Measurements from ENCODE around the gene ITGA11.

ITGA11 gene

GRCh38 chr15:68275165-68275746 lies 156.7 kb downstream of the ITGA11 start:
- TF ChIP-seq CTCF (IDR thresholded peaks at IDR 0.05; ENCODE audit: extremely low read depth, missing control alignments), result no peak
- DNase-seq (ENCODE audit: low spot score), result no peak

DNA sequence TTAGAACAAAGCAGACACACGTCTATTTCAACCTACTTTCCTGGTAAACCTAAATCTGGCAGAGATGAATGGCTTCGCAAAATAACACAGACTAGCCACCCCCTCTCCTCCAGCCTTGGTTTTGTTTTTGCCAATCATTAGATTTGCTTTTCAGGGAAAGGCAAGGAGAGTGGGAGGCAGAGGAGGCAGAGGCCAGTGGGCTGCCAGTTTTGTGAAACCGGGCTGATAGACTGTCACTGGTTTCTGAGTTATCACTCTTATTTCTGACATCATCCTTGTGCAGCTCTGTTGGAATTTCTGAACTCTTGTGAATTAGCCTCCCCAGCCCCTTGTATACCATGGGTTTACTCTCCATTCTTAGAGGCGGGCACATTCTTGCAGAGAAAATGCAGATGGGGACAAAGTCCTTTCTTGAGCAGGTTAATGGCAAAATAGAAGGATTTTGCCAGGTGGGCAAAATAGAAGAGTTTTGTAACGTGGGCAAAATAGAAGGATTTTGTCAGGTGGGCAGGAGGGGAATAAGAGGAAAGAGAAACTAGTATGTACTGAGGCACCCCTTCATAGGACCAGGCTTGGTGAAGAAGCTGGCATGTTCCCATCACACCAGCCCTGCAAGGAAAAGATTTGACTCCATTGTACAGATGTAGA lies 157.6 kb downstream of the ITGA11 start:
- DNase-seq (ENCODE audit: low spot score), result no peak
- TF ChIP-seq CTCF (IDR thresholded peaks at IDR 0.05; ENCODE audit: extremely low read depth, missing control alignments), result no peak

DNA sequence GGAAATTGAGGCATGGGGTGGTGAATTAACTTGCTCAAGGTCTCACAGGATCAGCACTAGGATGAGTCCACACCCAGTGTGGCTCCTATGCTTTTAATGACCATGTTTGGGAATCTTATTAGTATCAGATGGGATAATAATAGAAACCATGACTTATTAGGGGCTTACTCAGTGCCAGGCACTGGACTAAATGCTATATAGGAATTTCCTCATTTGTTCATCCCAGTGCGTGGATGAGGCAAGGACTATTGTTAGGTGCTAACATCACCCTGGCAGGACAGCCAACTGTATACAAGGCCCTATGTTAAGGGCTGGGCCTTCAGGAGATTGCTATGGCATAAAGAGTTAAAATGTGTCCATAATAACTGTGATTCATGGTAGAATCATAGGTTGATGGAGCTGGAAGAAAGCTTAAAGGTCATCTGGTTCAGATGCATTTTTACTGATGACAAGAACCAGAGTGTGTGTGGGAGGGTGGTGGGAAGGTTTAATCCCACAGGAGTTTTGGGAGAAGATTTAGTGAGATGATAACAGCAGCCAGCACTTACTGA lies 159.2 kb downstream of the ITGA11 start:
- DNase-seq (ENCODE audit: low spot score), result no peak
- no peak for TF ChIP-seq CTCF (IDR thresholded peaks at IDR 0.05; ENCODE audit: extremely low read depth, missing control alignments)

DNA sequence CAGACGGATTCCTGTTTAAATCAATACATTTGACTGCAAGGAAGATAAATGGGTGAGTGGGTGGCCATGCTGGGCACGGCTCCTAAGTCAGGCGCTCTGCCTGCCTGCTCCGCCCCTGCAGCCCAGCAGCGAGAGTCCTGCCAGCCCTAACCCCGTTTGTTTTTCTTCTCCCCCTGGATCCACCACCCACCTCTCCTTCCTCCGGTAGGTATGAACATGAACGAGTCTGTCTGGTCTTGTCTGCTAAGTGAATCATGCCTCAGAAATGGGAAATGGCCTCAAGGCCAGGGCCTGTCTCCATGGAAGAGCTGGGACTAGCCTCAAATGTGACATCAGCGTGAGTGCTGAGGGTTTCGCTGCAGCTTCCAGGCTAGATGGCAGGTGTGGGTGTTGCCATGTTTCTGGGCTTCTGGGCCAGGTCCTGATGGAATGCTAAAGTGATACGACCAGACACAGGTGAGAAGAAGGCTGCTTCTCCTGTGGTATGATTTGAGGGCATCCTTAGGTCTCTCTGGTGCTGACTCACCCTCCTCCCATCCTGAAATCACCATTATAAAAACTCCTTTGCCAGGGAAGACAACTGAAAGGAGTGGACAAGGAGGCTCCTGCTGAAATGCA lies 160.0 kb downstream of the ITGA11 start:
- no peak for TF ChIP-seq CTCF (IDR thresholded peaks at IDR 0.05; ENCODE audit: extremely low read depth, missing control alignments)
- no peak for DNase-seq (ENCODE audit: low spot score)

DNA sequence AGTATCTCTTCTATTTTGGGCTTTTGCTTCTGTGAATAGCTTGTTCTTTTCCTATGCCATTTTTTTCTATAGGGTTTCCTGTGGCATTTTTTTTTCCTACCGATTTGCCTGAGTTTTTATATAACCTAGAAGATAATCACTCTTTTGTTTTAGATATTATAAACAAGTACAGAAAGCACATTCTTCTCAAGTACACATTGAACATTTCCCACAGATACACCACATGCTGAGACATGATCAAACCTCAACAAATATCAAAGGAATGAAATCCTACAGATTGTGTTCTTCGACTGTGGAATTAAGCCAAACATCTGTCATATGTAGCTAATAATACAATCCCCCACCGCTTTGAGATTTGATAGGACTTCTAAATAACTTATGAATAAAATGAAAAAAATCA lies 163.6 kb downstream of the ITGA11 start:
- no peak for DNase-seq (ENCODE audit: low spot score)
- TF ChIP-seq CTCF (IDR thresholded peaks at IDR 0.05; ENCODE audit: extremely low read depth, missing control alignments), result no peak

DNA sequence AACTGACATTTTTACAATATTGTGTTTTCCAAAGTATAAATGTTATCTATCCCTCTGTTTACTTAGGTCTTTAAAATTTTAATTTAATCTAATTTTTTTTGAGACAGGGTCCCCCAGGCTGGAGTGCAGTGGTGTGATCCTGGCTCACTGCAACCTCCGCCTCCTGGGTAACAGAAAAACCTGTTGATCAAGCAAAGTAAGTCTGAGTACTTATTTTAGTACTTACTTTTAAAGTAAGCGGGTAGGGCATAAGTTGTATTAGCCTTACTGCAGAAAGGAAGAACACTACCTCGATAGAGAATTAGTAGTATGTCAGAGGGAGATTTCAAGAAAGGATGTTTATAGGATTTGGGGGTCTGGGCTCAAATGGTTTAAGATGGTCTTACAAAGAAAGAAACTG lies 166.3 kb downstream of the ITGA11 start:
- TF ChIP-seq CTCF (IDR thresholded peaks at IDR 0.05; ENCODE audit: extremely low read depth, missing control alignments), result no peak
- no peak for DNase-seq (ENCODE audit: low spot score)

- no peak for TF ChIP-seq CTCF (IDR thresholded peaks at IDR 0.05; ENCODE audit: extremely low read depth, missing control alignments)
- no peak for DNase-seq (ENCODE audit: low spot score)
Observed at GRCh38 chr15:68265081-68265480, 166.9 kb downstream of the ITGA11 start.

Data from GM20000 (cell line).